HS-27A (cell line): Measurements from ENCODE around the gene METTL26.

Experiments used
- DNase-seq: peaks from one replicate; pipeline ENCODE4 v3.0.0-alpha.2; 2012; ENCODE audit warnings: low read depth, missing footprints

Gene METTL26

GRCh38 chr16:595942-596735 is 40.0 kb downstream of the METTL26 start:
- no peak for DNase-seq

DNA sequence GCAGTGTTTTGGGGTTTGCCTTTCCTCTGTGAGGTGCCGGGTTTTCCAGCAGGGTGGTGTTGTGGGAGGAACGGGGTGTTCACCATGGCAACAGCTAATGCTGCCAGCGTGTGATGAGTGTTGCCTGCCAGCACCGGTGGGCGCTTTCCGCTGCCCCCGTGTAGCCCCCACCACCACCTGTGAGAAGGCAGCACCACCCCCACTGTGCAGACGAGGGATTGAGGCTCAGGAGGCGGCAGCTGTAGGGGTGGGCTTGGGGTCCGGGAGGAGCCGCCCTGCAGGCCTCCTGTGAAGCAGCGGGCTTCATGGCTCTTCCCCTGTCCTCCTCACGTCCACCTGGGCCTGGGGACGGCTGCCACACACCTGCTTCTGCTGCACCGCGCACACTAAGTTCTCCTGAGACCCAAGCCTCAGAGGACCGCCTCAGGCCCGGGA is 41.0 kb downstream of the METTL26 start:
- no peak for DNase-seq

DNA sequence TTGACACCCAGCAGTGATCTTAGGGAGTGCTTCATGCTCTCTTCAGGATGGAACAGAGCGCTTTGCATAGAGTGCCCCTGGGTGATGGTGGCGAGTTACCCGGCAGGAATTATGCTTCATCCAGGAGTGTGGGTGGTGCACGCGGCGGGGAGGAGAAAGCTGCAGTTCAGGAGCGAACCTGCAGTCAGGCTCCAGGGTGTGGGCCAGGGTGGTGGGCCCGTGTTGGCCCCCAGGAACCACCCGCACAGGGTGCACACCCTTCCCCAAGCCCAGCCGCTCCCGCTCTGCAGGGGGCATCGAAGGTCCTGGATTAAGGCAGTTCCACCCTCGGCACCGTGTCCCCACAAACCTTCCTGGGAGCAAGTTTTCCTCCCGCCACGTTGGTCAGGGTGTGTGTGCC is 42.3 kb downstream of the METTL26 start:
- no peak for DNase-seq

- DNase-seq, result no peak
Measured at GRCh38 chr16:593406-593805, 42.7 kb downstream of the METTL26 start.

DNA sequence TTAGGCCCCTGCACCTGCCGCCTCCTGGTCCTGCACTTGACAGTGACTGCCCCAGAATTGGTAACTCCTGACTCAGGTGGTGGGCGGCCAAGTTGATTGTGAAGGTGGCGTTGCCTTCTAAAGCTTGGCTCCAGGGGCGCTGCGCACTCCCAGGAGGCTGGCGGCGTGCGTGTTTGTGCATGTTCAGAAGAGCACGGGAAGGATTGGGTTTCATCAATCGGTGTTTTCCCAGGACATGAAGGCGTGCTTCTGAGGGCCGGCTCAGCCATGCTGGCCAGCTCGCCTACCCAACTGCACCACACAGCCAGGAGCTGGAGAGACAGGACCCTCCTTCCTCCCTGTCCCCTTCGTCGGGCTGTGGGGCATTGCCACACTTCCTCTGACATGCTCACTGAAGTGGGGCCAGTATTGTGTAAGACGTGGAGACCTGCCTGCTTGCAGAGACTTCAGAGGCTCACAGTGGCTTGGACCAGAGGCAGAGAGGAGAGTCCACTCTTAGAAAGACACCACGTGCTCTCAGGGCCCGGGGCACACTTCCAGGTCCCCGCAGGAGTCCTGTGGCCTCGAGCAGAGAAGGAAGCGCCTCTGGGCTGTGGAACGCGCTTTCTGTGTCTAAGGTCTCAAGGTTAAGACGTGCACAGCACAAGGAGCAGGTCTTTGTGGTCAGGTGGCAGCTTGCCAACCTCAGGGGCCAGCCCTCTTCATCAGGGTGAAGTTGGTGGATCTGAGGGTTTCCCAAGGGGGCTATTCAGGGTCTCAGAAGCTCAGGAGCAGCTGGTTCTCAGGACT is 43.4 kb downstream of the METTL26 start:
- no peak for DNase-seq

- no peak for DNase-seq
Measured at GRCh38 chr16:591892-592517, 44.1 kb downstream of the METTL26 start.

GRCh38 chr16:591231-591630 is 44.9 kb downstream of the METTL26 start:
- no peak for DNase-seq

- no peak for DNase-seq
Measured at GRCh38 chr16:590815-591200, 45.3 kb downstream of the METTL26 start.

GRCh38 chr16:590188-590814 is 45.8 kb downstream of the METTL26 start:
- DNase-seq, result no peak

- peak; percentile 88 for DNase-seq
Measured at GRCh38 chr16:589658-590187, 46.4 kb downstream of the METTL26 start, which contains the start of gene RAB40C. Gene RAB40C, plus strand, starts transcription at chr16:590066. Its CDS starts 226 bp downstream, at chr16:590292.

DNA sequence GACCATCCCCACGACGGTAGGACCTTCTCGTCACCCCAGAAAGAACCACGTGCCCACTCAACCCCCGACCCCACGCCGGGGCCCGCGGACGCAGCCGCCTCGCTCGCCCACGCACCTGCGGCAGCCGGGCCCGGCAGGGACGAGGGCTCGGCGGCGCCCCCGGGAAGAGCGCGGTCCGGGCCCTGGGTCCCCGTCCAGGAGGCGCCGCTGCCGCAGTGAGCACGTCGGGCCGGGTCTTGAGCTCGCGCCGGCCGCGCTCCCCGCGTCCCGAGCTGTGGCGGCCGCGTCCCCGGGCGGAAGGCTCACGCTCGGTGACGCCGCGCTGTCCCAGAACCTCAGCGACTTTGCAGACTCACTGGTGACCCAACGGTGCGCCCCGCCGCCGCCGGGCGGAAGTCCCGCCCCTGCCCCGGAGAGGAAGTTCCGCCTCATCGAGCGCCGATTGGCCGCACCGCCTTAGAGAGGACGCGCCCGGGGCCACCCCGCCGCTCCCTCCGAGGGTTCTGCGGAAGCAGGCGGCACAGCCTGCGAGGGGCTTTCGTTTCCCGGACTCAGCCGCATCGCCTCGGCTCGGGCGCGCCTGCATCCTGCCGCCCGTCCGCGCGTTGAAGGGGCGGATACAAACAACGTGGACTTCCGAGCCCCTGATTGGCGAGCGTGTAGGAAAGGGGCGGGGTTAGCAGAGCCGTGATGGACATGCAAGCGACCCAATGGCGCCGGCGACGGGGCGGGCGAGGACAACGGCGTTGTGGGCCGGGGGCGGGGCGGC is 47.0 kb downstream of the METTL26 start:
- DNase-seq, result peak; percentile 88

GRCh38 chr16:588639-588888 is 47.5 kb downstream of the METTL26 start:
- DNase-seq, result no peak

DNA sequence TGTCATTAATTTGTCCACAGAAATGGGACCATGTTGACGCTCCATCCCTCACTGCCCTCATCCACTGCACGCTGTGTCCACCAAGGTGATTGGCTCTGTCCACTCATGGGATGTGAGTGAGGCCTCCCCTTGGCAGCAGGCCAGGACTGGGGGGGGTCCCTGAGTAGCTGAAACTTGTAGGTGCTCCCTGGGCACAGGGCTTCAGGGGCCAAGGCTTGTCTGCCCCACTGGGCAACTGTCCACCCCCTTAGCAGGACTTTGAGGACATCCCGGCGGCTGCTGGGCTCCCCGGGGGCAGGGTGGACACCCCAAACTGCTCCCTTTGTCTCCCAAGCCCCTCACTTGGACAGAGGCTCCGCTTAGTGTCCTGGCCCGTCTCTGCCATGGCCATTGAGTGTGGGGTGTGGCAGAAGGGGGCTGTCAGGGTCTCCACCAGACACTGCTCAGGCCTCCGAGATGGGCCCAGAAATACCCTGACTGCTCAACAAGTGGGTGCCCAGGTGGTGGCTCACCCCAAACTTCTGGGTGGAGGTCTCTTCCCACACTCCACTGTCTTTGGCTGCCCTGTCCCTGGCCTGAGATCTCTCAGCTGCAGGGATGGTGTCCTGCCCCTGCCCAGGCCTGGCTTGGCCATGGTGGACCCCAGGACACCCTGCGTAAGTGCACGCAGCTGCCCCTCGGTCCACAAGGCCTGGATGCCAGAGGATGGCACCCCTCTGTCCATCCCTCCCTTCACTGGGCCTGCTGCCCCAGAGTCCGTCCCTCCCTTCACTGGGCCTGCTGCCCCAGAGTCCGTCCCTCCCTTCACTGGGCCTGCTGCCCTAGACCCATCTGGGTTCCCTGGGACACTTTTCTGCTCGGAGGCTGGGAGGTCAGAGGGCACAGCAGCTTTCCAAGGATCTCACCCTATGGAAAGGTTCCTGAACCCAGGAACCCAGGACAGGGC is 49.2 kb downstream of the METTL26 start:
- no peak for DNase-seq

- DNase-seq, result no peak
Measured at GRCh38 chr16:586047-586644, 50.0 kb downstream of the METTL26 start.

GRCh38 chr16:585351-585750 is 50.8 kb downstream of the METTL26 start:
- DNase-seq, result no peak
